Left kidney (tissue), 2 donors: ENCODE data around the gene ARRDC1. TPM values are rescaled to one million over a fixed set of nuclear protein-coding genes. Genes with fewer than 3 reads are reported as not detected.
A peak's percentile ranks its signal among the peaks of the same experiment; 100 is the strongest.
"Not testable (repeated sequence)": the region's sequence is repeated elsewhere in the genome, so short reads cannot be mapped to it uniquely, and the experiment has no call there.

Experiments used
- DNase-seq: peaks from one replicate; pipeline ENCODE4 v3.0.0-alpha.2; 2013
- polyA plus RNA-seq: library from polyadenylated mRNA; unstranded; fragments of 120-200 nt; gene quantifications from one replicate; pipeline ENCODE4 v1.2.1, GENCODE V29; 2013; ENCODE audit not compliant: insufficient read length

Gene ARRDC1
- polyA plus RNA-seq, 1 donor, result 29.8 TPM

GRCh38 chr9:137582286-137582860 is 23.1 kb upstream of the ARRDC1 start:
- no peak for DNase-seq

GRCh38 chr9:137583347-137583746 is 22.1 kb upstream of the ARRDC1 start:
- DNase-seq, result no peak

- no peak for DNase-seq
These were observed 21.5 kb upstream of the ARRDC1 start for GRCh38 chr9:137583957-137584356.

- DNase-seq, result no peak
These were observed 18.6 kb upstream of the ARRDC1 start for GRCh38 chr9:137586854-137587253.

GRCh38 chr9:137588311-137588710 is 17.2 kb upstream of the ARRDC1 start:
- no peak for DNase-seq

GRCh38 chr9:137588891-137589290 is 16.6 kb upstream of the ARRDC1 start:
- DNase-seq, result no peak

- DNase-seq, result no peak
These were observed 15.9 kb upstream of the ARRDC1 start for GRCh38 chr9:137589441-137590122.

GRCh38 chr9:137590123-137590468 is 15.4 kb upstream of the ARRDC1 start:
- DNase-seq, result no peak

- DNase-seq, result peak; percentile 89
These were observed 14.8 kb upstream of the ARRDC1 start, which contains the start of gene ZMYND19 for GRCh38 chr9:137590469-137591383. ZMYND19 (minus strand) TSS chr9:137590512; CDS start chr9:137590263, 249 bp downstream.

- DNase-seq, result no peak
These were observed 12.7 kb upstream of the ARRDC1 start for GRCh38 chr9:137592767-137593166.

- no peak for DNase-seq
These were observed 12.3 kb upstream of the ARRDC1 start for GRCh38 chr9:137593176-137593575.

- not testable (repeated sequence) for DNase-seq
These were observed 8.9 kb upstream of the ARRDC1 start for GRCh38 chr9:137596577-137596976.

GRCh38 chr9:137598943-137599342 is 6.5 kb upstream of the ARRDC1 start:
- DNase-seq, result no peak

- no peak for DNase-seq
These were observed 2.8 kb upstream of the ARRDC1 start for GRCh38 chr9:137602661-137603060.

- no peak for DNase-seq
These were observed 1.6 kb upstream of the ARRDC1 start for GRCh38 chr9:137603879-137604278.

- DNase-seq, result no peak
These were observed 970 bp upstream of the ARRDC1 start for GRCh38 chr9:137604345-137605086.

GRCh38 chr9:137606005-137606621 is 627 bp downstream of the ARRDC1 start:
- DNase-seq, result no peak

- DNase-seq, result no peak
These were observed 1.2 kb downstream of the ARRDC1 start for GRCh38 chr9:137606734-137607138.

GRCh38 chr9:137607141-137607857 is 1.8 kb downstream of the ARRDC1 start:
- no peak for DNase-seq

- DNase-seq, result no peak
These were observed 5.5 kb downstream of the ARRDC1 start for GRCh38 chr9:137610944-137611343.
